GM18505 (cell line): ENCODE results near the gene IGSF3.

Source experiments
- ATAC-seq: cut with Tn5 transposase; IDR thresholded peaks from one replicate; pipeline ENCODE4 v1.9.1; 2021; ENCODE audit not compliant: unreplicated experiment
- POLR2A ChIP-seq: IDR thresholded peaks from 4 replicates; pipeline ENCODE4 v1.6.1; 2011; ENCODE audit warnings: borderline replicate concordance; ENCODE audit not compliant: insufficient read depth, insufficient read length; ENCODE audit errors: extremely low read depth

IGSF3 gene

DNA sequence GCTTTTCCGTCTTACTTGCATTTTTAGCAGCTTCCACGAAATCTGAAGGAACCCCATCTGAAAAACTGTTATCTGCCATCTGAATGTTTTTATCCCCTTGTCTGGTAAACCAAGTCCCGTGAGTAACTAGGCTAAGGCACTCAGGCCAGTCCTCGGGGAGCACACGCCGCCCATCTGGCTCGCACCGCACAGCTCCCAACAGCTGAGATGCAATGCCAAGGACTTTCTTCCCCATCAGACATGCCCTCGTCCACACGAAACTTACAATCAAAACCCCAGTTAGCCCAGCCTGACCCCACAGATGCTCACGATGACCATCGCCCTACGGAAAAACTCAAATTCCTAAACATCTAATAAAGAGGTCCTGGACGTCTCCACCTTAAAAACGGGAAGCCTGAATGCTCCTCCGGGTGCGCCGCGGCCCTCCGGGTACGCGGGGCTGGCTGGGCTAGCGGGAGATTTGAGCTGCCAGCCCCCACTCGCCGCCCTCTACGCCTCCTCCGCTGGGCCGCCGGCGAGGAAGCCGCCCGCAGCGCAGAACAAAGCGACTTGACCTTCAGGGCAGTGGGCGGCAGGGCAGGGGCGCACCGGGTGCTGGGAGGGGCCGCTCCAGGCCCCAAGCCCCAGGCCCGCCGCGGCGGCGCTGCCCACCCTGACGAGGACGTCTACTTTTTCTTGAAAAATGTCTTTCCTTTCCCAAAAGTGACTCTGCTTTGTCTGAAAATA, 133.4 kb downstream of the IGSF3 start:
- ATAC-seq, result no peak
- no peak for TF ChIP-seq POLR2A

DNA sequence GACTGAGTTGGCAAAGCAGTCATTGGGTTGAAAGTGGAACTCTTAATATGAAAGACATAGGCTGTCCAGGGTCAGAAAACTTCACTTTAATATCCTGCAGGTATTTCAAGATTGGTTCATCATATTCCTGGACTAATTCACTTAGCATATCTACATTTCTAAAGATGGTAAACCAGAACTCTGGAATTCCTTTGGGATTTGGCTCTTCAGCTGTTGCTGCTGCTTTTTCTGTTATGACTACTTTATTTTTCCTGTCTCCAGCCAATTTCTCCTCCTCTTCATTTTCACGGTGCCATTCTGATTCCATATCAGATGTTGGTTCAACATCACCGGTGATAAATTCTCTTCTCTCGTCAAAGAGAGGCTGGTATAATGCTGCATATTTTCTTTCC, 134.1 kb downstream of the IGSF3 start:
- ATAC-seq, result no peak
- TF ChIP-seq POLR2A, result no peak

DNA sequence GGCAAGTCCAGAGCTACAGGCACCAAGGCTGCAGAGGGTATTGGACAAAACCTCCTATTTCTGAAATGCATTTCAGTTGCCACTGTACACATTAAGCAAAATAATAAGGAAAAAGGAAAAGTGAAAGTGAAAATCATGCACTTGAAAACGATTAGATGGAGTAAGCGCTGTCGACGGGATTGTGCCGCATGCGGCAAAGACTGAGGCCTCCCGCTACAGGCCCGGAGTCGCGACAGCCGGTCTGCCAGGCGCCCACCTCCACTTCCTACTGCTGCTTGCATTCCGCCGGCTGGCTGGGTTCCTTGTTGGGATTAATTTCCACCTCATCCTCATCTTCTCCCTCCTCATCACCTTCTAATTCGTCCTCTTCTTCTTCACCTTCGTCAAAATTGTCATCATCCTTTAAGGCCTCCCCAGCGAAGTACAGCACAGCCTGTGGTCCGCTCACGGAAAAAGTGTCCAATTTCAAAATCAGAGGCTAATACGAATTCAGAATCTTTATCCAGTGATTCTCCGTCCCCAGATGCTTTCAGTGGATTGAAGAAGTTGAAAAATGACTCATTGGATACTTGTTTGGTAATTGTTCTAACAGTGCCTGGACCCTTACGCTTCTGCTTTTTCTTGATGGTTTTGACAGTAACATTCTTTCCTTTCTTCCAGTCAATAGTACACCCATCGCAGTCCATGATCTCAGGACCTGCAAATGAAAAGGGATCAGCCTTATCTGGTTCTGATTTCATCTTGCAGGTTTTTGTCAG, 134.7 kb downstream of the IGSF3 start:
- no peak for TF ChIP-seq POLR2A
- no peak for ATAC-seq

DNA sequence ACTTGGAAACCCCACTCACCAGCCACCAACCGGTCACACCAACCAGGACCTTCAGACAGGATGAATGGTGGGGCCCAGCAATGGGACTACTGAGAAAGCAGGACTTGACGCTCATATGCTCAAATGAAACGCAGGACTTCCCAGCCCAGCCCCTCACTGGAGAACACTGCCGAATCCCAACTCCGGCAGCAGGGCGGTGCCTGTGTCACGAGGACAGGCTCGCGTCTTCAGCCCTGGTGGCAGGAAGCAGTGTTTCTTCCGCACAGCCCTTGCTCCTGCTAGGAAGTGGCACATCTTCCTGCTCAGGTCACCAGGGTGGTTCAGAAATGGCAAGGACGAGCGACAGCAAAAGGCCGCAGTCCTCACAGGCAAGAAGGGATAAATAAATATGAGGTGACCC, 135.6 kb downstream of the IGSF3 start:
- TF ChIP-seq POLR2A, result peak; percentile 20
- no peak for ATAC-seq

DNA sequence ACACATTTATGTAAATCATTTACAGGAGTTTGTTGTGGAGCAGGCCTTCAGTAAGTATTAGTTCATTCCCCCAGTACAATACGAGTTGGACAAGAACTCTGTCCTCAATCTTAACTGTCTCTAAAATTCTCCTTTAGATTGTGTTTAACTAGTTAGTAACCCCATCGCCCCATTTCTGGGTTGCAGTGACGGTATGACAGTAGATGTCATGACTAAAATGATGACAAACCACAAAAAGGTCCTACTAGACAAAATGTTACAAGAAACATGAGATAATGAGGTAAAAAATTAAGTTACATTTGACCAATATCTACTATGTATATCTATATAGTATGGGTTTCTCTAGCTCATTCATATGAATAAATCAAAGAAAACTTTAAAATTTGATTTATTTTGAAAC, 137.9 kb downstream of the IGSF3 start:
- no peak for TF ChIP-seq POLR2A
- ATAC-seq, result no peak

DNA sequence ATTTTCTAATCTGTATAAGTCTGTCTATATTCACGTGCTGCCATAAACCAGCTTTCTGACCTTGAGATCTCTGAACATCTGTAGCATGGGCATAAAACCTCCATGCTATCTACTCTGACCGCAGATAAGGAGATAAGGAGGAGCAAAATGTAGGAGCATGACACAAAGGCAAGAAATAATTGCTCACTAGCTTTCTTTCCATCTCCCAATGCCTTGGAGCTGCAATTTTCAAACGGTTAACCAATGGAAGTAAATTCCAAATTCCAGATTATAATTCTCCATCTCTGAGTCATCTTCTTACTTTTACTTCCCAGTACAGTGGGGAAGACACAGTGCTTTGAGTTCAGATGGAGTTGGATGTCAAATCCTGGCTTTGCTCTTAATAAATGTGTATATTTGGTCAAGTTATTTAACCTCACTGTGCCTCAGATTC, 138.3 kb downstream of the IGSF3 start:
- no peak for TF ChIP-seq POLR2A
- ATAC-seq, result no peak

DNA sequence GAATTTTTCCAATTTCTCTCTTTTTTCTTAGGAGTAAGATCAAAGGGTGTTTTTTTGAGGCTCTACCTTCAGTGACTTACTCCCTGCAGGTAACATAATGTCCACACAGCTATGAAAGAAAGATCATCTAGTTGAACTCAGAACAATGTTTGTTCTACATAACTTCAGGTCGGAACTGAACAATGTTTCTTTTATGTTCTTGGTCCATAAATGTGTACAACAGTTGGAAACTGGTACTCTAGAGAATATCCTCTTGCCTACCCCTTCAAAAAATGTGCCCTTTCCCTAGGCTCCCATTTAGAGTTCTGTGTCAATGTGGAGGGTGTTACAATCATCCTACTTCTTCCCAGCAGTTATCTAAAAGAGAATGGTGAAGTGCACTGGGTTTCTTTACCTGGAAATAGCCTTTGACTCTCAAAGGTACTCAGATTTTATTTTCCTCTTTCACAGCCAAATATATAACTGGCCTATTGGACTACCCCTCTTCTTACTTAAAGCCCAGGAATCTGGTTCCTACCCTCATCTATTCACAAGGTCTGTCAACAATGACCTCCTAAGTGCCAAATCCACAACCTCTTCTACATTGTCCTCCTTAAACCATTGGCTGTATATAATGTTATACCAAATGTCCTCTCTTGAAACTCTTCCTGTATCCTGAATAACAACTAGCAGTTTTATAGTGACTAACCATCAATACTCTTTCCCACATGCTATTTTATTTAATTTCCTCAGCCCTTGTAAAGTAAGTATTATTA, 139.0 kb downstream of the IGSF3 start:
- no peak for ATAC-seq
- TF ChIP-seq POLR2A, result peak; percentile 34

DNA sequence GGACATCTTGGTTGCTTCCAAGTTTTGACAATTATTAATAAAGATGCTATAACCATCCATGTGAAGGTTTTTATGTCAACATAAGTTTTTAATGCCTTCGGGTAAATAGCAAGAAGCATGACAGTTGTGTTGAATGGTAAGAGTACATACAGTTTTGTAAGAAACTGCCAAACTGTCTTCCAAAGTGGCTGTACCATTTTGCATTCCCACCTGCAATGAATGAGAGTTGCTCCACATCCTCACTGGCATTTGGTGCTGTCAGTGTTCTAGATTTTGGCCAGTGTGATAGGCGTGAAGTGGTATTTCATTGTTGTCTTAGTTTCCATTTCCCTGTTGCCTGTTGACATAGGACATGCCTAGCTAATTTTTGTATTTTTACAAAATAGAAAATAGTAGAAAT, 142.1 kb downstream of the IGSF3 start:
- ATAC-seq, result no peak
- TF ChIP-seq POLR2A, result peak; percentile 43
